Medulla oblongata (tissue), 1 donor: Measurements from ENCODE around the gene ATP1A1.

Experiments used
- DNase-seq: peaks from one replicate; pipeline ENCODE4 v3.0.0-alpha.2; 2015; ENCODE audit errors: extremely low spot score

ATP1A1 gene

DNA sequence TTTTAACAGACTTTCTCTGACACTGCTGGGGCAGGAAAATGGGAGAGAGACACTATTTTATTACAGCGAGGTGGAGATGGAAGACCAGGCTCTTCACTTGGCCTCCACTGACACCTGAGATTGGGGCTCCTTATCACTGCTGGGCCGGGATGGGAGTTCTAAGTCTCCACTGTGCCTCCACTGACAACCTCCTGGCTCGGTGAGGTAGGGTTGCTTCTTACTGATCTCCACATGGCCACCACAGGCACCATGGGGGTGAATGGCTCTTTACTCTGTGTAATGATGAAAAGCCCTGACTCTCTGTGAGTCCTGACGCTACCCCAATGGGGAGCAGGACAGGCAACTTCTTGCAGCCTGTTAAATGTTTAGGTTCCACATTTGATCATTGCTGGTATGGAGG, 67.7 kb downstream of the ATP1A1 start:
- no peak for DNase-seq

DNA sequence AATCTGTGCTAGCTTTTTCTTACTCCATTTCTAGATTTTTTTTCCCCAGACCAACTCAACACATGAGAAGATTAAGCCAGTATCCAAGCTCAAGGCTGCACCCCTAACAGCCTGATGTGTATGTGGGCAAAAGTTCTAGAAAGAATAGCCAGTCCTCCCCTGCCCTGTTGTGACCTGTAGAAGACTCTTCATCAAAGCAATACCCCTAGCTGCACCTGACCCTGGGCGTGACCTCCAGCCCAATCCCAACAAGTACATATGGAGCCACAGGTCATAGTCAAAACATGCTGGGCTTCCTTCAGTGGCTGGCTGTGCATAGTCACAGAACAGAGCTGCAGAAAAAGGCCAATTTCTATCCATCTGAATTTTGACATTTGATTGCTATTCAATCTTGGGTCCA, 72.5 kb downstream of the ATP1A1 start:
- no peak for DNase-seq

DNA sequence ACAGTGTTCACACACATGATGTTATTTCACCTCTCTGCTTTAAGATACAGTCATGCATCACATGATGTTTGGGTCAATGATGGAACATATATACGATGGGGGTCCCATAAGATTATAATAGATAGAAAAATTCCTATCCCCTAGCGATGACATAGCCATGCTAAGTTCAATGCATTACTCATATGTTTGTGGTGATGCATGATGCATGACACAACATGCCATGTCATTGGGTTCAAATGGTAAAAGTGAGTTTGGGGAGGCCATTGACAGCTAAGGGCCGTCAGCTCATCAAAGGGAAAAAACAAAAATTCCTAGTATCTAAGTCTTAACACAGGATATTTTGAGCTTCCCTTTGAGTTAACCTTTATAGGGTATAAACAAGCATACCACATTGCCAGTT, 73.6 kb downstream of the ATP1A1 start:
- no peak for DNase-seq

DNA sequence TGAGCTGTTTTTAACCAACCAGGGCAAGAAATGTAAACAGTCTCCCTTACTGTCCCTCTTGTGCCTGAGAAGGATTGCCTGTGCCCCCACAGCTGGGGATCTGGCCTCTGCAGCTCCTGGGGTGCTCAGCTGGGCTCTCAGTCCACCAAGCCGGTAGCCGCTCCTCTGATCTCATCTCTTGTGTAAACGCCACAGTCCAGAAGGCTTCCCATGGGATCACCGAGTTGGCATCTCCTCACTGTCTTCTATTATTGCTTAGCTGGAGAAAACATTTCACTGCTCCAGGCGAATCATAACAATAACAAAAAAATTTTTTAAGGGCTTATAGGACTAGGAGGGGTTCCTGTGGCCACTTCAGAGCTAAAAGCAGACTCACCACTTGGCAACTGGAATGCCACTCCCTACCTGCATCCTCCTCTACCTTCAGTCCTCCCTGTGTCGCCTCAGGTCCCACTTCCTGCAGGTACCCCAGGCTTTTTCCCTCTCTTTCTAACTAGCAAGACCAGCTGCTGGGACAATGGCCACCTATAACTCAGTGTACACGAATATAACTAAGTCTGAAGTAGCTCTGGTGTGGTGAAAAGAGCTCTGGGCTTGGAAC, 75.8 kb downstream of the ATP1A1 start:
- no peak for DNase-seq

DNA sequence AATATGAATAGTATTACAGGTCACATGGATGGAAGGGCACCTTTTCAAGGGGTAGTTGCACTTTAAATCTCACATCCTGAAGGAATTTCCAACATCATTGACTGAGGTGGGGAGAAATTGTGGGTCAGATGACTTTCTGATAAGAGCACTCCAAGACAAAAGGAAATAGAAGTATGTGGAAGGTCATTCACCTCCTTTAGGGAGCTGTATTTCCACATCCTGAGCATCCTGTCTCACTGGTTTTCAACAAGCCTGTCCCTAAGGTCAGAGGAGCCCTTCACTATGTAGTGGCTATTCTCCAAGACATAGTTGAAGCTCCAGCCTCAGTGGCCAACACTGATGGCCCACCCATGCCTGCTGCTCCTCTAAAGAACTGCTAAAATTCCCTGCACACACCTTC, 76.5 kb downstream of the ATP1A1 start:
- no peak for DNase-seq

DNA sequence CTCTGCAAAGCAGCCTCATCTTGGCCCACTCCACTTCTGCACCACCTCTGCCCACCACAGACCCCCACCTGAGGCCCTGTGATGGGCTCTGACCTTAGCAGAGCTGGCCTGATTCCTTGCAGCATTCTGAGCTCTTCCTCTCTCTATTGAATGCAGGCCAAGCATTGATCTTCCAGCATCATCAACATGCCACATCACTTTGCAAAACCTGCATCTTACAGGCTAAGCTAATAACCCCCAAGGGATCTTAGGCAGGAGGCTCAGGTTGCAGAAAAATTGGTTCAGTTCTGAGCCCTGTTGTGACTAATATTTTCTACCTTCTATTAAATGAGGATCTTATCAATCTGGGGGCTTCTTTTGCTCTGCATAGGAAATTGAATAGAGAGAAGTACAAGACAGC, 78.7 kb downstream of the ATP1A1 start:
- no peak for DNase-seq

DNA sequence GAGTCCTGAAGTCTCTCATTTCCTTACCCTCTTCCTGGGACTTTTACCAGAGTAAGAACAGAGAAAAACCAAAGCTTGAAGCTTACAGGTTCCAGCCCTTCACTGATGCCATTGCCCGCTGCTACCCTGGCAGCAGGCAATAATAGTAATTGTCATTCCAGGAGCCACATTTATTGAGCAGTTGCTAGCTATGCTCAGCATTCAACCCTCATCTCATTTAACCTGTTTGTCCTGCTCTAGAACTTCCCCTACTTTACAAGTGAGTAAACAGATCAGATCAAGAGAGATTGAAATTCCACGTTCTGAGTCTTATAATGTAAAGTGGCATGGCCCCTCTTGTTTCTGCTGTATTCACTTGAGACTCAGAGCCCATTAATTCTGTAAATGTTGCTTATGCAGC, 80.4 kb downstream of the ATP1A1 start:
- DNase-seq: no peak

DNA sequence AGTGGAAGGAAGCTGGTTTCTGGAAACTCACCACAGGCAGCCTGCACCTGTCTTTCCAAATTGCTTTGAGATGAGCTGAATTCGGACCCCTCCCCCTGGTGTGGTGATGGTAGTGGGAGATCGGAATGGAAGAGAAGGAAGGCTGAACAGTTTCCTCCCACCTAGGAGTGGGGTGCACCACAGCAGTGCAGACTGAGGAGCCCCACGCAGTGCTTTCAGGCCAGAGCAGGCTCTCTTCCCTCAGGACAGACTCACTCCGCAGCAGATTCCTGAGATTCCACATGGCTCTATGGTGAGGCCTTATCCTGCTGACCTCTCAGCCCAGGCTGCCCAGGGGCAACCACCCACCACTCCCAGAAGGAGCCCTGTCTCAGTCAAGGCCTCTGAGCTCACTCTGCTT, 80.9 kb downstream of the ATP1A1 start:
- DNase-seq: no peak
